Fibroblast of lung (primary cell): ENCODE data around the gene DICER1. TPM values are rescaled to one million over a fixed set of nuclear protein-coding genes. Genes with fewer than 3 reads are reported as not detected.

ENCODE experiments used
- DNase-seq, 2 donors: peaks; one replicate each; pipeline versions ENCODE4 v3.0.0 to v3.0.0-alpha.2; 2010; ENCODE audit warnings: low read depth in 2 of 2
- H2AFZ ChIP-seq: 2 replicates; pipeline ENCODE4 v1.5.1; 2012; ENCODE audit warnings: low read length, control low read depth, inconsistent platforms
- H3K27ac ChIP-seq: 2 replicates; pipeline ENCODE4 v1.5.1; 2011; ENCODE audit warnings: low read length, control low read depth; ENCODE audit not compliant: insufficient read depth
- H3K27me3 ChIP-seq: 2 replicates; pipeline ENCODE4 v1.5.1; 2011; ENCODE audit warnings: mild to moderate bottlenecking, low read length; ENCODE audit not compliant: control insufficient read depth, insufficient read depth
- H3K36me3 ChIP-seq: 2 replicates; pipeline ENCODE4 v1.5.1; 2011; ENCODE audit warnings: low read length; ENCODE audit not compliant: control insufficient read depth, insufficient read depth
- H3K4me1 ChIP-seq: 2 replicates; pipeline ENCODE4 v1.5.1; 2011; ENCODE audit warnings: low read length; ENCODE audit not compliant: control insufficient read depth, insufficient read depth; ENCODE audit errors: extremely low read depth
- H3K4me2 ChIP-seq: 2 replicates; pipeline ENCODE4 v1.5.1; 2011; ENCODE audit warnings: low read length, control low read depth; ENCODE audit not compliant: insufficient read depth; ENCODE audit errors: extremely low read depth
- H3K4me3 ChIP-seq, 4 experiments: fragments of 200-600 bp in 1 of 4; sonication (generic) in 1 of 4; replicated peaks in 1 of 4; 2 replicates each; pipeline ENCODE4 v1.5.1; 2011 to 2016; ENCODE audit warnings: low read length in 4 of 4, low read depth in 3 of 4, mild to moderate bottlenecking in 3 of 4, control low read depth in 2 of 4, inconsistent platforms in 1 of 4, mixed read lengths in 1 of 4; ENCODE audit not compliant: insufficient read depth in 1 of 4; ENCODE audit errors: control extremely low read depth in 1 of 4
- H3K79me2 ChIP-seq: 2 replicates; pipeline ENCODE4 v1.5.1; 2012; ENCODE audit warnings: mild to moderate bottlenecking, low read length, inconsistent platforms; ENCODE audit not compliant: control insufficient read depth, insufficient read depth
- H3K9ac ChIP-seq: 2 replicates; pipeline ENCODE4 v1.5.1; 2011; ENCODE audit warnings: mild to moderate bottlenecking, low read length, control low read depth; ENCODE audit not compliant: insufficient read depth
- H3K9me3 ChIP-seq: 2 replicates; pipeline ENCODE4 v1.5.1; 2012; ENCODE audit warnings: low read depth, low read length; ENCODE audit not compliant: control insufficient read depth, insufficient read depth
- H4K20me1 ChIP-seq: 2 replicates; pipeline ENCODE4 v1.5.1; 2011; ENCODE audit warnings: low read length; ENCODE audit not compliant: control insufficient read depth, insufficient read depth; ENCODE audit errors: extremely low read depth
- CTCF ChIP-seq, 2 donors: IDR thresholded peaks in 1 of 2; conservative IDR thresholded peaks in 1 of 2; 1 replicate in 1 of 2; 2 replicates in 1 of 2; pipeline ENCODE4 v1.5.1; 2011 to 2012; ENCODE audit warnings: low read length in 2 of 2, control low read depth in 1 of 2, inconsistent platforms in 1 of 2, low read depth in 1 of 2, mild to moderate bottlenecking in 1 of 2
- EZH2 ChIP-seq: IDR thresholded peaks from 2 replicates; pipeline ENCODE4 v1.5.1; 2012; ENCODE audit warnings: low read length, control low read depth, mild to moderate bottlenecking; ENCODE audit errors: missing control alignments
- polyA plus RNA-seq, 2 donors: library from polyadenylated mRNA; depleted of rRNA in 1 of 2; stranded (reverse) in 1 of 2; unstranded in 1 of 2; fragments of >200 nt; gene quantifications; 2 replicates each; pipeline ENCODE4 v1.2.1, GENCODE V29; 2011 to 2012; ENCODE audit warnings: missing spikeins in 1 of 2
- total RNA-seq: library from RNA; depleted of rRNA; stranded (reverse); fragments of >200 nt; gene quantifications from 2 replicates; pipeline ENCODE4 v1.2.1, GENCODE V29; 2014

Gene DICER1
- total and polyA plus RNA-seq, 2 donors (not counting 1 experiment from before 2014, with no cell fraction given): 20.3 to 28.7 TPM

- Histone ChIP-seq H3K9ac (no peak overlapping the region), H3K27me3 (no peaks in the 10 kb centered on the region), H4K20me1 (no peaks in the 10 kb centered on the region), H3K4me3 (no peak overlapping the region), H3K27ac (no peak overlapping the region), H3K4me2 (no peak overlapping the region), H3K4me1 (no peaks in the 10 kb centered on the region), H3K36me3 (no peaks in the 10 kb centered on the region), H2AFZ (no peak overlapping the region), H3K79me2 (no peaks in the 10 kb centered on the region), H3K9me3 (no peaks in the 10 kb centered on the region)
- DNase-seq: no peak
- TF ChIP-seq CTCF (conservative IDR thresholded peaks at IDR 0.05 in 1 of 2, IDR thresholded peaks at IDR 0.05 in 1 of 2; ENCODE audit: low read depth in 1 of 2, low read length in 2 of 2) (no peak), EZH2 (no peak)
These were observed 8.2 kb upstream of the DICER1 start for GRCh38 chr14:95165517-95165916.

GRCh38 chr14:95164506-95164905 is 7.2 kb upstream of the DICER1 start:
- H3K4me2 ChIP-seq: no peak overlapping the region
- H3K27me3 ChIP-seq: no peaks in the 10 kb centered on the region
- H4K20me1 ChIP-seq: no peaks in the 10 kb centered on the region
- H3K79me2 ChIP-seq: no peaks in the 10 kb centered on the region
- no peaks in the 10 kb centered on the region for H3K9me3 ChIP-seq
- H3K27ac ChIP-seq: no peak overlapping the region
- H3K9ac ChIP-seq: no peak overlapping the region
- no peak for TF ChIP-seq CTCF (conservative IDR thresholded peaks at IDR 0.05 in 1 of 2, IDR thresholded peaks at IDR 0.05 in 1 of 2; ENCODE audit: low read depth in 1 of 2, low read length in 2 of 2)
- no peak for TF ChIP-seq EZH2
- no peak overlapping the region for H3K4me3 ChIP-seq
- H2AFZ ChIP-seq: no peak overlapping the region
- no peaks in the 10 kb centered on the region for H3K36me3 ChIP-seq
- no peaks in the 10 kb centered on the region for H3K4me1 ChIP-seq
- no peak for DNase-seq

- Histone ChIP-seq H3K27me3 (no peaks in the 10 kb centered on the region), H3K4me2 (no peak overlapping the region), H2AFZ (no peak overlapping the region), H3K36me3 (no peaks in the 10 kb centered on the region), H3K9ac (no peak overlapping the region), H3K4me3 (no peak overlapping the region), H4K20me1 (no peaks in the 10 kb centered on the region), H3K27ac (no peak overlapping the region), H3K79me2 (no peaks in the 10 kb centered on the region), H3K9me3 (no peaks in the 10 kb centered on the region), H3K4me1 (no peaks in the 10 kb centered on the region)
- DNase-seq: no peak
- TF ChIP-seq EZH2: no peak
- TF ChIP-seq CTCF (conservative IDR thresholded peaks at IDR 0.05 in 1 of 2, IDR thresholded peaks at IDR 0.05 in 1 of 2; ENCODE audit: low read depth in 1 of 2, low read length in 2 of 2): no peak
These were observed 6.3 kb upstream of the DICER1 start for GRCh38 chr14:95163666-95164065.
